ENCODE data around the gene TMEM92.

DNA sequence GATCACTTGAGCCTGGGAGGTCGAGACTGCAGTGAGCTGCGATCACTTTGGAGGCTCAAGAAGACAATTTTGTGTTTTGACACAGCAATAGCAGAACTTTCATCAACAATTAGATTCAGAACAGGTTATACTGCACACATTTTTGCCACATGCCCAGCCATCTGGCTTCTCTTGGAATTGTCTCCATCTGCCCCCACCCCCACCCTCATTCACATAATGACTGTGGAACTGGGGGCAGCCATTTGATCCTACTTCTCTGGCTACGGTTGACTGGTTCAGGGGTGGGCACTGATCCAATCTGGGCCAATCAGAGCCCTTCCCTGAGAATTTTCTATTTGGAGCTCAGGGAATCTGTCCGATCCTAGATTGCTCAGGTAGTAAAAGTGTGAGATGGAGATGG is 14.0 kb downstream of the TMEM92 start:
- TF ChIP-seq, protein P1, sequence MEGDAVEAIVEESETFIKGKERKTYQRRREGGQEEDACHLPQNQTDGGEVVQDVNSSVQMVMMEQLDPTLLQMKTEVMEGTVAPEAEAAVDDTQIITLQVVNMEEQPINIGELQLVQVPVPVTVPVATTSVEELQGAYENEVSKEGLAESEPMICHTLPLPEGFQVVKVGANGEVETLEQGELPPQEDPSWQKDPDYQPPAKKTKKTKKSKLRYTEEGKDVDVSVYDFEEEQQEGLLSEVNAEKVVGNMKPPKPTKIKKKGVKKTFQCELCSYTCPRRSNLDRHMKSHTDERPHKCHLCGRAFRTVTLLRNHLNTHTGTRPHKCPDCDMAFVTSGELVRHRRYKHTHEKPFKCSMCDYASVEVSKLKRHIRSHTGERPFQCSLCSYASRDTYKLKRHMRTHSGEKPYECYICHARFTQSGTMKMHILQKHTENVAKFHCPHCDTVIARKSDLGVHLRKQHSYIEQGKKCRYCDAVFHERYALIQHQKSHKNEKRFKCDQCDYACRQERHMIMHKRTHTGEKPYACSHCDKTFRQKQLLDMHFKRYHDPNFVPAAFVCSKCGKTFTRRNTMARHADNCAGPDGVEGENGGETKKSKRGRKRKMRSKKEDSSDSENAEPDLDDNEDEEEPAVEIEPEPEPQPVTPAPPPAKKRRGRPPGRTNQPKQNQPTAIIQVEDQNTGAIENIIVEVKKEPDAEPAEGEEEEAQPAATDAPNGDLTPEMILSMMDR (IDR thresholded peaks at IDR 0.05): no peak
- TF ChIP-seq POLR2A (IDR thresholded peaks at IDR 0.05): no peak
